HAP-1 (cell line): ENCODE results near the gene NME2.
"Not testable (repeated sequence)": the region's sequence is repeated elsewhere in the genome, so short reads cannot be mapped to it uniquely, and the experiment has no call there.

Experiments used
- DNase-seq, 2 experiments: peaks; one replicate each; pipeline ENCODE4 v3.0.0-alpha.2; 2016 to 2020; ENCODE audit warnings: low spot score in 2 of 2
- H3K27me3 ChIP-seq: fragments of 250-450 bp; sonication (Bioruptor Pico); 2 replicates; pipeline ENCODE4 v1.5.1; 2020; ENCODE audit warnings: low read depth, mild to moderate bottlenecking, moderate library complexity
- H3K36me3 ChIP-seq: fragments of 250-450 bp; sonication (Bioruptor Pico); replicated peaks from 2 replicates; pipeline ENCODE4 v1.5.1; 2020; ENCODE audit warnings: mild to moderate bottlenecking
- H3K4me1 ChIP-seq: fragments of 250-450 bp; sonication (Bioruptor Pico); 2 replicates; pipeline ENCODE4 v1.5.1; 2020; ENCODE audit warnings: mild to moderate bottlenecking
- H3K4me3 ChIP-seq: fragments of 250-450 bp; sonication (Bioruptor Pico); 2 replicates; pipeline ENCODE4 v1.5.1; 2020; ENCODE audit warnings: mild to moderate bottlenecking, moderate library complexity
- H3K9me3 ChIP-seq: fragments of 250-450 bp; sonication (Bioruptor Pico); 2 replicates; pipeline ENCODE4 v1.5.1; 2020; ENCODE audit warnings: mild to moderate bottlenecking, moderate library complexity
- in situ Hi-C: fragments of 300-500 bp; cut with MboI; formaldehyde crosslinking; loops from 3 replicates; pipeline ENCODE4 v1.14.3; 2020; ENCODE audit warnings: low sequenced_read_pairs, inconsistent platforms, mixed read lengths

NME2 gene

GRCh38 chr17:51166198-51166986 lies at the start of gene NME2:
Gene NME2 (plus strand): TSS chr17:51166411. CDS start chr17:51166831, 420 bp downstream.
- H3K4me1 ChIP-seq: peaks cover 13% of the 10 kb centered on the region
- H3K9me3 ChIP-seq: no peaks in the 10 kb centered on the region
- in situ Hi-C loops: no loop called here
- H3K4me3 ChIP-seq: peak within 1 kb of the TSS; percentile 94
- peaks cover 70% of the 10 kb centered on the region for H3K36me3 ChIP-seq
- H3K27me3 ChIP-seq: no peaks in the 10 kb centered on the region
- peak; percentile 86 to 95 for DNase-seq

GRCh38 chr17:51118330-51119195 lies 47.6 kb upstream of the NME2 start:
- Histone ChIP-seq H3K27me3 (no peaks in the 10 kb centered on the region), H3K4me3 (peak overlapping the region; percentile 90), H3K36me3 (no peaks in the 10 kb centered on the region), H3K4me1 (peaks cover 26% of the 10 kb centered on the region), H3K9me3 (no peaks in the 10 kb centered on the region)
- peak in 1 of 2 experiments; percentile 26 for DNase-seq
- in situ Hi-C loops: no loop called here

DNA sequence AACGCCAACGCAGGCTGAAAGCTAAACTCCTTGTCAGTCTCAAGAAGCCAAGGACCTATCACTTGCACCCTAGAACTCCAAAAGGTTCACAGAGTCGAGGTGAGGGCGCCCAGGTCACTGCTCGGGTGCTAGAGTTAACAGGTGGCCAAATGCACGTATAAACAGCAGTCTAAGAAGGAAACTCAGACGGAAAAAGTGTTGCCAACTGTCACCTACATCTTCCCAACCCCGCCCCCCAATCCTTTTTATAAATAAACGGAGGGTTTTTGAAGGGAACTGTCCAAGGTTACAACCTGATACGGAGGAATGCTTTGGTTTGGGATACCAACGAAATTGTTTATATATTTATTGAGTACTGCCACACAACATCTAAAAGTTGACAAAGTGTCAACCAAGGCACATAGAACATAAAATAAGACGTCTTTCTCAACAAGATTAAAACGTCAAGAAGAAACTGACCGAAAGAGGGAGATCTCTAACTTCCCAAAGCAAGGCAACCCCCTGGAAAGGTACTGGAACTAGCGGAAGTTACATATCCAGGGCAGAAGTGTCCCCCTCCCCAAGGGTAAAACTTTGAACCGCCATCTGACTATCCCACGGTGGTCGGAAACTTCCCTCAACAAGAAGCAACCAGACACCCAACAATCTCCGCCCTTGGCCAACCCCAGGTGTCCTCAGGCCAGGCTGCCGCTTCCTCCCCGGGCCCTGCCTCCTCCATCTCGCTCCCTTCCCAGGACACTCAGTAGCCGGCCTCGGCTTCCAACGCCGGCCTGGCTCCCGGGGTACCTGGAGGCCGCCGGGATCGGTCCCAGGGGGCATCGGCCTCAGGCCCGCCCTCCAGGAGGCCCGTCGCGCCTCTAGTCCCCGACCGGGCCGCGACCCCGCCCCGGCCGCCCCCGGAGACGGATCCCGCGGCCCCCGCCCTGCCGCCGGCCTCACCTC lies 46.5 kb upstream of the NME2 start:
- DNase-seq: peak; percentile 33 to 65
- Histone ChIP-seq H3K9me3 (no peaks in the 10 kb centered on the region), H3K4me1 (peaks cover 26% of the 10 kb centered on the region), H3K27me3 (no peaks in the 10 kb centered on the region), H3K36me3 (no peaks in the 10 kb centered on the region), H3K4me3 (peak overlapping the region; percentile 90)
- in situ Hi-C loops: no loop called here

GRCh38 chr17:51120357-51120738 lies 45.9 kb upstream of the NME2 start:
- in situ Hi-C loops: no loop called here
- no peaks in the 10 kb centered on the region for H3K36me3 ChIP-seq
- no peaks in the 10 kb centered on the region for H3K27me3 ChIP-seq
- H3K4me1 ChIP-seq: peaks cover 26% of the 10 kb centered on the region
- no peak for DNase-seq
- H3K4me3 ChIP-seq: peak overlapping the region; percentile 90
- H3K9me3 ChIP-seq: no peaks in the 10 kb centered on the region

- Histone ChIP-seq H3K4me1 (peaks cover 26% of the 10 kb centered on the region), H3K9me3 (no peaks in the 10 kb centered on the region), H3K4me3 (peak within 1 kb of the TSS; percentile 90), H3K27me3 (no peaks in the 10 kb centered on the region), H3K36me3 (no peaks in the 10 kb centered on the region)
- in situ Hi-C loops: no loop called here
- peak; percentile 95 to 98 for DNase-seq
These were observed 45.2 kb upstream of the NME2 start, which contains the start of gene SPAG9 for GRCh38 chr17:51120739-51121619. Gene SPAG9 (minus strand): TSS chr17:51120868. CDS start chr17:51120656, 212 bp downstream.

GRCh38 chr17:51121620-51122472 lies 44.4 kb upstream of the NME2 start:
- in situ Hi-C loops: no loop called here
- H3K9me3 ChIP-seq: no peaks in the 10 kb centered on the region
- H3K36me3 ChIP-seq: no peaks in the 10 kb centered on the region
- peak; percentile 69 to 79 for DNase-seq
- H3K27me3 ChIP-seq: no peaks in the 10 kb centered on the region
- peak overlapping the region; percentile 38 for H3K4me3 ChIP-seq
- peaks cover 25% of the 10 kb centered on the region for H3K4me1 ChIP-seq

GRCh38 chr17:51122473-51123115 lies 43.6 kb upstream of the NME2 start:
- H3K27me3 ChIP-seq, DNase-seq, in situ Hi-C loops, H3K36me3 ChIP-seq, H3K9me3 ChIP-seq, H3K4me3 ChIP-seq: not testable (repeated sequence)
- H3K4me1 ChIP-seq: peaks cover 20% of the 10 kb centered on the region

DNA sequence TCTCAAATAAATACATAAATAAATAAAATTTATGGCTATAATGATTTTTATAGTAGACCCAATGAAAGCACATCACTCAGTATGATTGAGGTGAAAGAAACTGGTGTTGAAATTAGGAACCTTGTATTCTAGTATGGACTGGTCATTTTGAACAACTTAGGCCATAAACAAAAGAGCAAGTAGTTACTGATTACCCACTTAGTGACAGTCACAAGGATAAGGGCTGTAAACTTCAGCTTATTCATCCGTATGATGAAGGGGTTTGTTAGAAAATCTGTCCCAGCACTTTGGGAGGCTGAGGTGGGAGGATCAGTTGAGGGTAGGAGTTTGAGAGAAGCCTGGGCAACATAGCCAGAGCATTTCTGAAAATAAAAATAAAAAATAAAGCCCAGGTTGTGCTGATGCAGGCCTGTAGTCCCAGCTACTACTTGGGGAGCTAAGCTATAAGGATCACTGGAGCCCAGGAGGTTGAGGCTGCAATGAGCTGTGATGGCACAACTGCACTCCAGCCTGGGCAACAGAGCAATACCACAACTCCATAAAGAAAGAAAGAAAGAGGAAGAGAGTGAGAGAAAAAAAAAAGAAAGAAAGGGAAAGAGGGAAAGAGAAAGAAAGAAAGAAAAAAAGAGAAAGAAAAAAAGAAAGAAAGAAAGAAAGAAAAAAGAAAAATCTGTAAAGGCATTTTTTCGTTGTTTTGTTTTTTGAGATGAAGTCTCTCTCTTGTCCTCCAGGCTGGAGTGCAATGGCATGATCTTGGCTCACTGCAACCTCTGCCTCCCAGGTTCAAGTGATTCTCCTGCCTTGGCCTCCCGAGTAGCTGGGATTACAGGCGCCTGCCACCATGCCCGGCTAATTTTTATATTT lies 41.3 kb upstream of the NME2 start:
- Histone ChIP-seq H3K4me3 (no peak overlapping the region), H3K9me3 (no peaks in the 10 kb centered on the region), H3K27me3 (no peaks in the 10 kb centered on the region), H3K36me3 (no peaks in the 10 kb centered on the region), H3K4me1 (peaks cover 9% of the 10 kb centered on the region)
- in situ Hi-C loops: no loop called here
- DNase-seq: no peak

GRCh38 chr17:51128076-51128475 lies 38.1 kb upstream of the NME2 start:
- Histone ChIP-seq H3K4me1 (no peaks in the 10 kb centered on the region), H3K9me3 (no peaks in the 10 kb centered on the region), H3K36me3 (no peaks in the 10 kb centered on the region), H3K4me3 (no peak overlapping the region), H3K27me3 (no peaks in the 10 kb centered on the region; the same call in 1 of the 2 replicates)
- peak in 1 of 2 experiments; percentile 24 for DNase-seq
- in situ Hi-C loops: no loop called here

DNA sequence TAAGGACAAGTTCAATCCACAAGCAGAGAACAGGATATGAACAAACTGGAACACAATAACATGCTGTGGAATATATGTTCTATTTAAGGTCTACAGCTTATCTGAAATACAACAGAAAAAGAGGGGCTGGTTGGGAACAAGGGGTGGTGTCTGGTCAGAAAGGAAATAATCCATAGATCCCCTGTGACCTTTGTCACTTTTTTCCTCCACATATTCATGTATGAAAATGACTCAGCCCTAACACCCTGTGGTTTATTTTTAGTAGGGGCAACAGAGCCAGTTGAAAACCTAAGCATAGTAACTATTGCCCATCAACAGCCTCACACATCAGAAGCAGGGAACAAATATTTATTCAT lies 33.3 kb upstream of the NME2 start:
- H3K4me1 ChIP-seq: no peaks in the 10 kb centered on the region
- no peak for DNase-seq
- in situ Hi-C loops: no loop called here
- H3K36me3 ChIP-seq: no peaks in the 10 kb centered on the region
- H3K9me3 ChIP-seq: no peaks in the 10 kb centered on the region
- peaks cover 2% of the 10 kb centered on the region; the same call in 1 of the 2 replicates for H3K27me3 ChIP-seq
- no peak overlapping the region for H3K4me3 ChIP-seq

- DNase-seq: no peak
- Histone ChIP-seq H3K4me1 (no peaks in the 10 kb centered on the region), H3K9me3 (no peaks in the 10 kb centered on the region), H3K4me3 (no peak overlapping the region), H3K36me3 (no peaks in the 10 kb centered on the region), H3K27me3 (peaks cover 2% of the 10 kb centered on the region; the same call in 1 of the 2 replicates)
- in situ Hi-C loops: no loop called here
These were observed 32.8 kb upstream of the NME2 start for GRCh38 chr17:51133365-51133764.
